AG10803 (cell line): Measurements from ENCODE around the gene ANAPC5.

Source experiments
- DNase-seq: peaks from one replicate; pipeline ENCODE4 v3.0.0; 2010; ENCODE audit warnings: low read depth
- H3K4me3 ChIP-seq: 2 replicates; pipeline ENCODE4 v1.5.1; 2011; ENCODE audit warnings: mild to moderate bottlenecking, low read length, control low read depth
- TF ChIP-seq, protein P1 (sequence below): conservative IDR thresholded peaks from 2 replicates; pipeline ENCODE4 v1.5.1; 2011; ENCODE audit warnings: mild to moderate bottlenecking, low read length, control low read depth, inconsistent platforms

ANAPC5 gene

GRCh38 chr12:121351820-121352681, at the start of gene ANAPC5:
Gene ANAPC5, minus strand, starts transcription at chr12:121352411. Its CDS starts 71 bp downstream, at chr12:121352340.
- H3K4me3 ChIP-seq = peak within 1 kb of the TSS; percentile 80
- TF ChIP-seq, protein P1, sequence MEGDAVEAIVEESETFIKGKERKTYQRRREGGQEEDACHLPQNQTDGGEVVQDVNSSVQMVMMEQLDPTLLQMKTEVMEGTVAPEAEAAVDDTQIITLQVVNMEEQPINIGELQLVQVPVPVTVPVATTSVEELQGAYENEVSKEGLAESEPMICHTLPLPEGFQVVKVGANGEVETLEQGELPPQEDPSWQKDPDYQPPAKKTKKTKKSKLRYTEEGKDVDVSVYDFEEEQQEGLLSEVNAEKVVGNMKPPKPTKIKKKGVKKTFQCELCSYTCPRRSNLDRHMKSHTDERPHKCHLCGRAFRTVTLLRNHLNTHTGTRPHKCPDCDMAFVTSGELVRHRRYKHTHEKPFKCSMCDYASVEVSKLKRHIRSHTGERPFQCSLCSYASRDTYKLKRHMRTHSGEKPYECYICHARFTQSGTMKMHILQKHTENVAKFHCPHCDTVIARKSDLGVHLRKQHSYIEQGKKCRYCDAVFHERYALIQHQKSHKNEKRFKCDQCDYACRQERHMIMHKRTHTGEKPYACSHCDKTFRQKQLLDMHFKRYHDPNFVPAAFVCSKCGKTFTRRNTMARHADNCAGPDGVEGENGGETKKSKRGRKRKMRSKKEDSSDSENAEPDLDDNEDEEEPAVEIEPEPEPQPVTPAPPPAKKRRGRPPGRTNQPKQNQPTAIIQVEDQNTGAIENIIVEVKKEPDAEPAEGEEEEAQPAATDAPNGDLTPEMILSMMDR = no peak
- peak; percentile 99 for DNase-seq

GRCh38 chr12:121400332-121401139, 48.3 kb upstream of the ANAPC5 start:
- TF ChIP-seq, protein P1 = no peak
- H3K4me3 ChIP-seq = peak overlapping the region; percentile 89
- peak; percentile 17 for DNase-seq

DNA sequence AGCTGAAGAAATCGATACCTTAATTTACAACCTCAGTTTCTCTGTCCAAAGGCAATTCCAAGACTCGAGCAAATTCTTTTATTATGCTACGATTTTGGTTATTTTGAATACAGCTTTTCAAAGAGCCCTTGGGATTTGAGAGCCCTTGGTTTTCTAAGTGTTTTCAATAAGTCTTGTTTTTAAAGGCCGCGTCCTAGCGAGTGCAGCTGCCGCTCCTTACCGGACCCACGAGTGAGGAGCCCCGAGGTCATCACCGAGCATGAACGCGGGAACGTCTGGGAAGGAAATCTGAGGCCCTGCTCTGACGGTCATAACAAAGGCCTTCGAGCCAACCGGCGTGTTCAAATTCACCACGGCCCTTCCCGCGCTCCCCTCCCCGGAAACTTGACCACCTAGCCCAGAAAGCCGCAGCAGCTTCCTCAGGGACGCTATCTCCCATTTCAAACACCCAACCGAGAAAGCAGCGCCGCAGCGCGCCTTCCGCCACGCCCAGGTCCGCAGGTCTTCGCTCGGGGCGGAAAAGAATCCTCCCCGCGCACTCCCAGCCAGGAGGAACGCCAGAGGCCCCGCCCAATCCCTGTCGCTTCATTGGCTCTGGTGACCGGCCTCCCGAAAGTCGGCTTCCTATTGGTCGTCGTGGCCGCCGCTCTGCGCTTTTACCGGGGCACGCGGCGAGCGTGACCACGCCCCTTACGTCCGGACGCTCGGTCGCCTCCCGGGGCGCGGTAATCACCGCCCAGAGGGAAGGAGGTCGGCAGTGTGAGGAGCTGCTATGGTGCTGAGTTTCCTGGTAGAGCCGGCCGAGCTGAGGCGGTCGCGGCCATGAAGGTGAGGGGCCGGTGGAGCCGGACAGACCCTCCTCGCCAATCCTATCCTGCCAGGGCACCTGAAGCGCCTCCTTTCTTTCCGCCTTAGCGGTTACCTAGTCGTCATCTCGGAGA, 47.5 kb upstream of the ANAPC5 start, which contains the start of gene RNF34:
Gene RNF34 (plus strand): TSS at position 728 of the 941 bp plus-strand sequence. CDS start 95 bp downstream, at position 823.
- H3K4me3 ChIP-seq = peak within 1 kb of the TSS; percentile 89
- TF ChIP-seq, protein P1 = no peak; the same call in 1 of the 2 replicates
- peak; percentile 97 for DNase-seq

- H3K4me3 ChIP-seq = no peak overlapping the region
Observed at GRCh38 chr12:121398355-121398754, 46.1 kb upstream of the ANAPC5 start.

DNA sequence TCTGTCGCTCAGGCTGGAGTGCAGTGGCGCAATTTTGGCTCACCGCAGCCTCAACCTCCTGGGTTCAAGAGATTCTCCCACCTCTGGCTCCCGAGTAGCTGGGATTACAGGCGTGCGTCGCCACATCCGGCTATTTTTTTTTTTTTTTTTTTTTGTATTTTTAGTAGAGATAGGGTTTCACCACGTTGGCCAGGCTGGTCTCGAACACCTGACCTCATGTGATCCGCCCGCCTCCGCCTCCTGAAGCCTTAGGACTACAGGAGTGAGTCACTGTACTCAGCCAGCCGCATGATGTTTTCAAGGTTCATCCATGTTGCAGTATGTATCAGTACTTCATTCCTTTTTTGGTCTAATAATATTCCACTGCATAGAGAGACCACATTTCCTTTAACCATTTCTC, 45.3 kb upstream of the ANAPC5 start:
- no peak overlapping the region for H3K4me3 ChIP-seq
- TF ChIP-seq, protein P1 = no peak
- no peak for DNase-seq

More at GRCh38 chr12:121398355-121398754, 46.1 kb upstream of the ANAPC5 start:
- no peak for DNase-seq
- TF ChIP-seq, protein P1 = no peak

DNA sequence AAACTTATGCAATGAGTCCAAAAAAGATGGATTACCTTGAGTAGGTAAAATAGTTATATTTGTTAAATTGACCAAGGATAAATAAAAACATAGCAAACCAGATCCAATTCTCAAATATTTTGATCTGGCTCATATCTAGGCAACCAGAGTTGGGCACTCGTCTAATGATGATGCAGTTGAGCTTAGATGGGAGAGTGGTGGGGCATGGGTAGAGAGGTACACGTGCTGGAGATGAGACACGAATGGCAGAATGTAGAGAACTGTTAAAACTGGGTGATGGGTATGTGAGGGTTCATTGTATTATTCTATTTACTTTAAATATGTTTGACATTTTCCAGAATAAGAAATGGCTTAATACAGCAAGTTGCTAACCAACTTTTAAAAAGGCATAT, 40.1 kb upstream of the ANAPC5 start:
- TF ChIP-seq, protein P1 = no peak
- H3K4me3 ChIP-seq = peak overlapping the region; percentile 42
- no peak for DNase-seq
